NB4 (cell line): ENCODE results near the gene FCHSD1.
A peak's percentile ranks its signal among the peaks of the same experiment; 100 is the strongest.
"Not testable (repeated sequence)": the region's sequence is repeated elsewhere in the genome, so short reads cannot be mapped to it uniquely, and the experiment has no call there.

ENCODE experiments used
- DNase-seq: peaks from one replicate; pipeline ENCODE4 v3.0.0; 2010; ENCODE audit warnings: low read depth
- H3K4me3 ChIP-seq: one replicate; pipeline ENCODE4 v1.5.1; 2011; ENCODE audit warnings: mild to moderate bottlenecking, low read depth, low read length, moderate library complexity
- MYC ChIP-seq: IDR thresholded peaks from 2 replicates; pipeline ENCODE4 v1.6.1; 2011; ENCODE audit warnings: low read depth, low read length
- POLR2A ChIP-seq: IDR thresholded peaks from 2 replicates; pipeline ENCODE4 v1.6.1; 2011; ENCODE audit warnings: mild to moderate bottlenecking; ENCODE audit not compliant: insufficient read length; ENCODE audit errors: extremely low read depth
- TF ChIP-seq, protein P1 (sequence below): IDR thresholded peaks from 2 replicates; pipeline ENCODE4 v1.6.1; 2011; ENCODE audit warnings: low read depth, low read length
- TF ChIP-seq, protein P2 (sequence below): IDR thresholded peaks from one replicate; pipeline ENCODE4 v1.5.1; 2012; ENCODE audit warnings: low read depth, low read length

Gene FCHSD1

DNA sequence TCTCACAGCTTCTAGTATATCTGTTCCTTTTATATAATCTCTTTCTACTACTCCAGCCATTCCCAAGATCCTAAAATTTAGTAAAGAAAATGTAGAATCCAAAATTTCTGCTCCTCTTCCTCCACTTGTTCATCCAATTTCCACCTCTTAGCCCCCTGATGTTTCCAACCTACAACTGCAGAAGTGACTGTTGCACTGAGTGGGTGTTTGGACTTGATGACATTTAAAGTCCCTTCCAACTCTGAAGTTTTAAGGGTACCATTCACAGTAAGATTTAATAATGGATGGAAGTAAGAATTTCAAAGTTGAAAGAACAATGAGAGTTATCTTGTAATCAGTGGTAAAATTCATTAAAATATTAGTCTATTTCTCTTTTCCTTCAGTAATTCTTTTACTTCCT, 37.9 kb downstream of the FCHSD1 start:
- no peak for TF ChIP-seq MYC
- TF ChIP-seq, protein P1, sequence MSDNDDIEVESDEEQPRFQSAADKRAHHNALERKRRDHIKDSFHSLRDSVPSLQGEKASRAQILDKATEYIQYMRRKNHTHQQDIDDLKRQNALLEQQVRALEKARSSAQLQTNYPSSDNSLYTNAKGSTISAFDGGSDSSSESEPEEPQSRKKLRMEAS: no peak
- TF ChIP-seq, protein P2, sequence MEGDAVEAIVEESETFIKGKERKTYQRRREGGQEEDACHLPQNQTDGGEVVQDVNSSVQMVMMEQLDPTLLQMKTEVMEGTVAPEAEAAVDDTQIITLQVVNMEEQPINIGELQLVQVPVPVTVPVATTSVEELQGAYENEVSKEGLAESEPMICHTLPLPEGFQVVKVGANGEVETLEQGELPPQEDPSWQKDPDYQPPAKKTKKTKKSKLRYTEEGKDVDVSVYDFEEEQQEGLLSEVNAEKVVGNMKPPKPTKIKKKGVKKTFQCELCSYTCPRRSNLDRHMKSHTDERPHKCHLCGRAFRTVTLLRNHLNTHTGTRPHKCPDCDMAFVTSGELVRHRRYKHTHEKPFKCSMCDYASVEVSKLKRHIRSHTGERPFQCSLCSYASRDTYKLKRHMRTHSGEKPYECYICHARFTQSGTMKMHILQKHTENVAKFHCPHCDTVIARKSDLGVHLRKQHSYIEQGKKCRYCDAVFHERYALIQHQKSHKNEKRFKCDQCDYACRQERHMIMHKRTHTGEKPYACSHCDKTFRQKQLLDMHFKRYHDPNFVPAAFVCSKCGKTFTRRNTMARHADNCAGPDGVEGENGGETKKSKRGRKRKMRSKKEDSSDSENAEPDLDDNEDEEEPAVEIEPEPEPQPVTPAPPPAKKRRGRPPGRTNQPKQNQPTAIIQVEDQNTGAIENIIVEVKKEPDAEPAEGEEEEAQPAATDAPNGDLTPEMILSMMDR: no peak
- no peak for TF ChIP-seq POLR2A
- DNase-seq: no peak
- peak overlapping the region; percentile 55 for H3K4me3 ChIP-seq

DNA sequence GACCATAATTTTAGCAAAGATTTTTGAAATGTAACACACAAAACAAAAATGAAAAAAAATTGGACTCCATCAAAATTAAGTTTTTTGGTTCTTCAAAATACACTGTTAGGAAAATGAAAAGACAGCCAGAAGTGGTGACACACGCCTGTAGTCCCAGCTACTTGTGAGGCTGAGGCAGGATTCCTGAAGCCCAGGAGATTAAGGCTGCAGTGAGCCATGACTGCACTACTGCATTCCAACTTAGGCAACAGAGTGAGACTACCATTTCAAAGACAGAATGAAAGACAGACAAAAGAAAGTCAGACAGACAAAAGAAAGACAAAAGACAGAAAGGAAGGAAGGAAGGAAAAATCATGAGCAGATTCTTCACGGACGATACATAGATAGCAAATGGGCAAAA, 39.9 kb downstream of the FCHSD1 start:
- TF ChIP-seq, protein P1: no peak
- TF ChIP-seq POLR2A (no peak), MYC (no peak)
- TF ChIP-seq, protein P2: no peak
- peak overlapping the region; percentile 6 for H3K4me3 ChIP-seq
- DNase-seq: no peak

DNA sequence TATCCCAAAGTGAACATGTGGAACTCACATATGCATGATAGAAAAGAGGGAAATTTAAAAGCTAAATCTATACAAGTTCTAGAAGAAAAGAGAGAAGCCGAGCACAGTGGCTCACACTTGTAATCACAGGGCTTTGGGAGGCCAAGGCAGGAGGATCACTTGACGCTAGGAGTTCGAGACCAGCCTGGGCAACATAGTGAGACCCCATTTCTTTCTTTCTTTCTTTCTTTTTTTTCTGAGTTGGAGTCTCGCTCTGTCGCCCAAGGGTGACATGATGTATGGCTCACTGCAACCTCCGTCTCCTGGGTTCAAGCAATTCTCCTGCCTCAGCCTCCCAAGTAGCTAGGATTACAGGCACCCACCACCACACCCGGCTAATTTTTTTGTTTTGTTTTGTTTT, 41.3 kb downstream of the FCHSD1 start:
- H3K4me3 ChIP-seq: peak overlapping the region; percentile 19
- not testable (repeated sequence) for DNase-seq

DNA sequence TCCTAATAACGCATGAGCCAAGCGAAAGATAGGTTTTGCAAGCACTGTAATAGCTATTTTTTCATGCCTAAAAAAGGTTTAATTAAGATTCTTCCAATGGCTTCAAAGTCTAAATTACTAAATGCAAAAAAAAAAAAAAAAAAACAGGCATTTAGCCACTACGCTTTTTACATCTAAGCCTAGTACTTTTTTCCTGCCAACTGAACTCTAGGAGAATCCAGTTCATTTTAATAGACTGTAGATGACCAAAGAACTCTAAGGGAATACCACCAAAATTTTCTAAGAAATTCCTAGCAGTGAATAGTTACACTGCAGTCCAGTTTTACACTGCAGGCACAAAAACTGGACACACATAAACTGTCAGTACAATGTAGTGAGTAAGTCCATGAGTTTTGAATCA, 42.2 kb downstream of the FCHSD1 start:
- H3K4me3 ChIP-seq: peak overlapping the region; percentile 19
- no peak for TF ChIP-seq MYC
- TF ChIP-seq, protein P1: no peak
- TF ChIP-seq POLR2A: no peak
- TF ChIP-seq, protein P2: no peak
- DNase-seq: no peak

DNA sequence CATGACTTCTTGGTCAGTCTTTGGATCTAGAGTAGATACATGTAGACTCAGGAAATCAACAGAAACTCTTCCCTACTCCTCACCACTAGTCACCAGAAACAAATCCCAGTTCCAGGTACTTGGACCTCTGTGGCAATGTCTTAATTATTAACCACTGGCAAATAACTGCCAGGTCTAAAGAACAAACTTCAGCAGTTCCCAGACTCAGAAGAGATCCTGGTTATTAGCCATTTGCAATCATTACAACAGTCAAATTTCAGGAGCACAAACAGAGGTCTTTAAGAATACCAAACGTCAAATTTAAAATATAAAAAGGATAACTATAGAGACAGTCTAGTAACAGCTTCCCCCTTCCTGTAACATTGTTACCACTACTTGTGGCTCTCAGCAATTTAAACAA, 42.7 kb downstream of the FCHSD1 start:
- no peak for DNase-seq
- TF ChIP-seq, protein P2: no peak

DNA sequence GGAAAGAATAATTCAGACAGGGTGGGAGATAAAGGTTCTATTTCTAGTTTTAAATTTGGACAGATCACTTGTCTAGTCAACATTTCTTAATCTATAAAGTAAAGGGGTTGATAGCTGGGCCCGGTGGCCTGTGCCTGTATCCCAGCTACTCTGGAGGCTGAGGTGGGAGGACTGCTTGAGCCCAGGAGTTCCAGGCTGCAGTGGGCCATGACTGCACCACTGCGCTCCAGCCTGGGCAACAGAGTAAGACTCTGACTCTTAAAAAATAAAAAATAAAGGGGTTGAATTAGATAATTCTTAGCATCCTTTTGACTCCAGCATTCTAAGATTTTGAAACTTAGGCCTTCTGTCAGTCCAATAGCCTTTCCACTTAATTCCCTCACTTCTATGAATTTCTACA, 43.2 kb downstream of the FCHSD1 start:
- no peak for DNase-seq
- TF ChIP-seq MYC: no peak
- TF ChIP-seq, protein P1: no peak
- no peak for TF ChIP-seq POLR2A
- TF ChIP-seq, protein P2: no peak
- peak overlapping the region; percentile 25 for H3K4me3 ChIP-seq

More for the DNA sequence above, 42.7 kb downstream of the FCHSD1 start:
- peak overlapping the region; percentile 19 for H3K4me3 ChIP-seq
